ENCODE measurements around the gene C18orf63. TPM values are rescaled to one million over a fixed set of nuclear protein-coding genes. Genes with fewer than 3 reads are reported as not detected.
A peak's percentile ranks its signal among the peaks of the same experiment; 100 is the strongest.
"Not testable (repeated sequence)": the region's sequence is repeated elsewhere in the genome, so short reads cannot be mapped to it uniquely, and the experiment has no call there.

The C18orf63 gene
- total and polyA plus RNA-seq, 11 donors, result not detected

GRCh38 chr18:74283646-74284045 lies 32.0 kb upstream of the C18orf63 start:
- ATAC-seq, result no peak
- 72 to 82% (median 75%) methylated on average over 10 of the region's 10 CpGs for whole genome bisulfite sequencing, 4 donors

DNA sequence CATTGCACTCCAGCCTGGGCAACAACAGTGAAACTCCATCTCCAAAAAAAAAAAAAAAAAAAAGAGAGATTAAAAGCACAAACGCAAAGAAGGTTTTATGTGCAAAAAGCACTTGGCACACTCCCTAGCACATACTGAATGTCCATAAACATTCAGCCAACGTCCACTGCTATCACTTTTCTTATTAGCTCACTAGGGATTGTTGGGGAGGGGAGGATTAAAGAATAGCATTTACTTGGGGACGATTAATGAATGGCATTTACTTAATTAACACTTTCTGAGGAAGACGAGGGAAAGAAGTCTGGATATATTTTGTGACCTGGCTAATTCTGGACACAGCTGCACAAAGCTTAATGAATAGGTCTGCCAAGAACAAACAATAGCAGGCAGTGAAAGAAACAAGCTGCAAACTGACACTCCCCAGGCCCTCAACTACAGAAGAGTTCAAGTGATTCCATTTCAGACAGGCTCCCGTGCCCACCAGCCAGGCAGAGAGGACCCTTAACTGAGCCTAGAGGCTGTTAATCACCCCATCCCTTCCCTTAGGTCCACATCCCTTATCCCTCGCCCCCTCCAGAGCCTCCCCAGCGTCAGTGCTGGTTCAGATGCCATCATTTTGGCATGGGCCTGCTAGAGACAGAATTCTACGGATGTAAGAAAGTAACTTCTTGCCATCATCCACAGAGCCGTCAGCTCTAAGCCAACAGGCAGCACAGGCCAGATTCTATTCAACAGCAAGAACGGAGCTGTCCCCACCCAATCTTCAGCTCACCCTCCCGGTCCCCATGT lies 31.3 kb upstream of the C18orf63 start:
- peak; percentile 74 to 82 (median 79) for ATAC-seq
- intact Hi-C loops (cut with DNase I), result no loop called here
- TF ChIP-seq, protein P1, sequence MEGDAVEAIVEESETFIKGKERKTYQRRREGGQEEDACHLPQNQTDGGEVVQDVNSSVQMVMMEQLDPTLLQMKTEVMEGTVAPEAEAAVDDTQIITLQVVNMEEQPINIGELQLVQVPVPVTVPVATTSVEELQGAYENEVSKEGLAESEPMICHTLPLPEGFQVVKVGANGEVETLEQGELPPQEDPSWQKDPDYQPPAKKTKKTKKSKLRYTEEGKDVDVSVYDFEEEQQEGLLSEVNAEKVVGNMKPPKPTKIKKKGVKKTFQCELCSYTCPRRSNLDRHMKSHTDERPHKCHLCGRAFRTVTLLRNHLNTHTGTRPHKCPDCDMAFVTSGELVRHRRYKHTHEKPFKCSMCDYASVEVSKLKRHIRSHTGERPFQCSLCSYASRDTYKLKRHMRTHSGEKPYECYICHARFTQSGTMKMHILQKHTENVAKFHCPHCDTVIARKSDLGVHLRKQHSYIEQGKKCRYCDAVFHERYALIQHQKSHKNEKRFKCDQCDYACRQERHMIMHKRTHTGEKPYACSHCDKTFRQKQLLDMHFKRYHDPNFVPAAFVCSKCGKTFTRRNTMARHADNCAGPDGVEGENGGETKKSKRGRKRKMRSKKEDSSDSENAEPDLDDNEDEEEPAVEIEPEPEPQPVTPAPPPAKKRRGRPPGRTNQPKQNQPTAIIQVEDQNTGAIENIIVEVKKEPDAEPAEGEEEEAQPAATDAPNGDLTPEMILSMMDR (IDR thresholded peaks at IDR 0.05), result no peak
- H3K36me3 ChIP-seq, result no peaks in the 10 kb centered on the region
- no peaks in the 10 kb centered on the region for H3K9me3 ChIP-seq
- DNase-seq, result peak in 1 of 5 donors; percentile 55
- H3K4me1 ChIP-seq, result peaks cover 12 to 72% (median 58%) of the 10 kb centered on the region in 12 donors
- H3K27me3 ChIP-seq, result no peaks in the 10 kb centered on the region
- H3K4me3 ChIP-seq, result peak overlapping the region in 7 of 12 donors; percentile 3 to 23 (median 13)
- 12 to 21% (median 15%) methylated on average over 11 of the region's 11 CpGs for WGBS, 4 donors
- peak overlapping the region; percentile 49 to 89 (median 82) for H3K27ac ChIP-seq

More at GRCh38 chr18:74283646-74284045, 32.0 kb upstream of the C18orf63 start:
- Histone ChIP-seq H3K9me3 (no peaks in the 10 kb centered on the region), H3K27ac (peak overlapping the region in 10 of 12 donors; percentile 25 to 89 (median 76)), H3K27me3 (no peaks in the 10 kb centered on the region), H3K4me1 (peaks cover 16 to 72% (median 56%) of the 10 kb centered on the region in 12 donors), H3K36me3 (no peaks in the 10 kb centered on the region), H3K4me3 (no peak overlapping the region)
- DNase-seq, result no peak
- intact Hi-C loops (cut with DNase I), result no loop called here
- no peak for TF ChIP-seq POLR2A (IDR thresholded peaks at IDR 0.05)
- TF ChIP-seq, protein P1 (IDR thresholded peaks at IDR 0.05), result no peak

DNA sequence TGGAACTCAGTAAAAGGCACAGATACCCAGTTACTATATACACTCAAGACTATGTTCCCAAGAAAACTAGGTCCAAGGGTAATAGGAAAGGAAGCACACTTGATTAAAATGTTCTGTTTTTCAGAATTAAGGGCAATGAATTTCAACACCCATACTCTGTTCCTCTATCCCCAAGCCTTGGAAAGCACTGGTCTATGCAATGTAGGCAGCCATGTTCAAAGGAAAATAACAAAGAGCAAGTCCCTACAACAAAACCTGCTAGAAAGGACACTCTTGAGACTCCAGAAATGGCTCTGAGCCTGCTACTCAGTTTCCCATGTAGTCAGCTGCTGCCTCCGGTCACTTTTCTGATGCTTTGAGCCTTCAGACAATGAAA lies 30.7 kb upstream of the C18orf63 start:
- Histone ChIP-seq H3K9me3 (no peaks in the 10 kb centered on the region), H3K36me3 (no peaks in the 10 kb centered on the region), H3K27ac (peak overlapping the region; percentile 49 to 89 (median 82)), H3K27me3 (no peaks in the 10 kb centered on the region), H3K4me3 (peak overlapping the region in 6 of 12 donors; percentile 3 to 23 (median 12)), H3K4me1 (peaks cover 12 to 75% (median 62%) of the 10 kb centered on the region in 12 donors)
- ATAC-seq (no peak), DNase-seq (no peak)
- TF ChIP-seq POLR2A (IDR thresholded peaks at IDR 0.05), result no peak
- TF ChIP-seq, protein P1 (IDR thresholded peaks at IDR 0.05), result no peak
- intact Hi-C loops (cut with DNase I), result no loop called here
- 86 to 90% (median 87%) methylated on average over 1 of the region's 1 CpG for WGBS, 4 donors

- DNase-seq; ATAC-seq; H3K36me3 ChIP-seq; H3K27me3 ChIP-seq; H3K4me3 ChIP-seq; H3K9me3 ChIP-seq; intact Hi-C loops (cut with DNase I): not testable (repeated sequence)
- 79 to 95% (median 87%) methylated on average over 3 of the region's 3 CpGs for WGBS, 4 donors
- H3K4me1 ChIP-seq, result peaks cover 12 to 79% (median 65%) of the 10 kb centered on the region in 12 donors
- H3K27ac ChIP-seq, result peak overlapping the region in 11 of 12 donors; percentile 49 to 89 (median 81)
These were observed 30.1 kb upstream of the C18orf63 start for GRCh38 chr18:74285583-74285982.
